HepG2 (cell line): ENCODE measurements around the gene MRPS34. TPM values are rescaled to one million over a fixed set of nuclear protein-coding genes. Genes with fewer than 3 reads are reported as not detected.

Source experiments
- ATAC-seq: fragments of 200-7000 bp; cut with Tn5 transposase; 3 replicates; pipeline ENCODE4 v1.9.1; 2020; ENCODE audit warnings: mild to moderate bottlenecking, moderate library complexity
- BruUV-seq: library from RNA; stranded (reverse); fragments of 400-500 nt; replicated peaks from 2 replicates; lab custom pipeline; 2021; lab: Mats Ljungman, UMichigan
- CTCF ChIA-PET: fragments of 300-600 bp; formaldehyde crosslinking; extraction: SDS; loops from one replicate; lab custom pipeline; 2021; ENCODE audit warnings: low total read pairs, inconsistent platforms, low intra/inter-chr PET ratio; lab: Yijun Ruan, JAX
- POLR2A ChIA-PET: fragments of 350-600 bp; sonication (Branson Sonifier 250); formaldehyde crosslinking; loops from one replicate; lab custom pipeline; 2020; ENCODE audit warnings: antibody characterized with exemption, inconsistent platforms; lab: Yijun Ruan, JAX
- DNase-seq: peaks from one replicate; pipeline ENCODE4 v3.0.0-alpha.2; 2015; ENCODE audit warnings: low spot score
- FAIRE-seq: peaks from 3 replicates; lab custom pipeline; 2011; peaks lifted over from hg19 to GRCh38; lab: Jason Lieb, UNC
- H2AFZ ChIP-seq: one replicate; pipeline ENCODE4 v1.6.1; 2011; ENCODE audit warnings: low read length, inconsistent platforms
- H3K27ac ChIP-seq: fragments of 300-600 bp; 3 replicates; pipeline ENCODE4 v1.8.0; 2011; ENCODE audit warnings: mixed run types, mild to moderate bottlenecking, mixed read lengths, low read length, inconsistent platforms; ENCODE audit not compliant: insufficient read depth; ENCODE audit errors: extremely low read length
- H3K27me3 ChIP-seq, 2 experiments: fragments of 200-600 bp in 1 of 2; 2 replicates in 1 of 2; 3 replicates in 1 of 2; pipeline versions ENCODE4 v1.6.0 to v1.8.0; 2011; ENCODE audit warnings: low read length in 2 of 2, mild to moderate bottlenecking in 2 of 2, moderate library complexity in 2 of 2, inconsistent platforms in 1 of 2; ENCODE audit not compliant: insufficient read depth in 2 of 2, control insufficient read depth in 1 of 2
- H3K36me3 ChIP-seq, 2 experiments: fragments of 200-600 bp in 1 of 2; replicated peaks in 1 of 2; 2 replicates in 1 of 2; 3 replicates in 1 of 2; pipeline versions ENCODE4 v1.5.1 to v1.8.0; 2011; ENCODE audit warnings: low read length in 2 of 2, inconsistent platforms in 1 of 2; ENCODE audit not compliant: insufficient read depth in 2 of 2, control insufficient read depth in 1 of 2
- H3K4me1 ChIP-seq: 2 replicates; pipeline ENCODE4 v1.5.1; 2012; ENCODE audit warnings: low read length, inconsistent platforms; ENCODE audit not compliant: insufficient read depth
- H3K4me2 ChIP-seq: 2 replicates; pipeline ENCODE4 v1.6.0; 2011; ENCODE audit warnings: low read depth, low read length, inconsistent platforms
- H3K4me3 ChIP-seq, 3 experiments: fragments of 200-600 bp in 1 of 3; sonication (generic), shearing (Covaris generic) in 1 of 3; replicated peaks in 1 of 3; 2 replicates each; pipeline ENCODE4 v1.5.1; 2011 to 2016; ENCODE audit warnings: low read length in 3 of 3, inconsistent platforms in 2 of 3, low read depth in 2 of 3, mild to moderate bottlenecking in 2 of 3, control low read depth in 1 of 3, mixed read lengths in 1 of 3; ENCODE audit not compliant: insufficient read depth in 1 of 3
- H3K79me2 ChIP-seq: one replicate; pipeline ENCODE4 v1.6.1; 2011; ENCODE audit warnings: low read length, inconsistent platforms; ENCODE audit not compliant: insufficient read depth
- H3K9ac ChIP-seq: 2 replicates; pipeline ENCODE4 v1.6.0; 2011; ENCODE audit warnings: mild to moderate bottlenecking, low read depth, low read length, inconsistent platforms; ENCODE audit not compliant: insufficient read depth
- H3K9me3 ChIP-seq: 2 replicates; pipeline ENCODE4 v1.5.1; 2012; ENCODE audit warnings: mild to moderate bottlenecking, low read length
- H4K20me1 ChIP-seq: 2 replicates; pipeline ENCODE4 v1.6.0; 2011; ENCODE audit warnings: inconsistent platforms, mild to moderate bottlenecking, low read length, moderate library complexity; ENCODE audit not compliant: insufficient read depth
- AKAP8 ChIP-seq: sonication (generic); formaldehyde crosslinking; IDR thresholded peaks from 2 replicates; pipeline ENCODE4 v1.5.1; 2020; ENCODE audit warnings: mild to moderate bottlenecking, missing genetic modification reagents
- CBX1 ChIP-seq: IDR thresholded peaks from one replicate; pipeline ENCODE4 v1.6.1; 2016; ENCODE audit warnings: antibody characterized with exemption, low read depth
- DMAP1 ChIP-seq: IDR thresholded peaks from 2 replicates; pipeline ENCODE4 v1.6.1; 2016
- MAFK ChIP-seq, 2 experiments: IDR thresholded peaks in 1 of 2; conservative IDR thresholded peaks in 1 of 2; 2 replicates each; pipeline ENCODE4 v1.6.1; 2011; ENCODE audit warnings: improper control_type of control experiment in 2 of 2, low read length in 2 of 2
- NFKB2 ChIP-seq: sonication (generic); formaldehyde crosslinking; IDR thresholded peaks from 2 replicates; pipeline ENCODE4 v1.4.0; 2020; ENCODE audit warnings: missing genetic modification reagents, borderline replicate concordance
- SIX1 ChIP-seq: sonication (generic); formaldehyde crosslinking; IDR thresholded peaks from 2 replicates; pipeline ENCODE4 v1.4.0; 2020; ENCODE audit warnings: missing genetic modification reagents, borderline replicate concordance
- ZNF3 ChIP-seq: IDR thresholded peaks from 2 replicates; pipeline ENCODE4 v1.7.0; 2017; ENCODE audit warnings: inconsistent platforms
- ZNF350 ChIP-seq: sonication (generic); formaldehyde crosslinking; IDR thresholded peaks from 2 replicates; pipeline ENCODE4 v1.4.0; 2020; ENCODE audit warnings: mild to moderate bottlenecking, low read depth, missing genetic modification reagents, borderline replicate concordance
- WGBS: methylation state at CpG from one replicate; pipeline ENCODE4 v1.1.6; 2017; ENCODE audit warnings: low lambda C conversion rate; 5-methylcytosine and 5-hydroxymethylcytosine counted together
- in situ Hi-C: cut with HindIII; loops from 2 replicates; pipeline ENCODE4 v1.10.0; 2017; ENCODE audit warnings: low pct_unique_long_range_greater_than_20kb; ENCODE audit not compliant: extremely low pct_ligation_motif_present
- intact Hi-C: fragments of 100-400 bp; cut with micrococcal nuclease; formaldehyde crosslinking; loops from one replicate; pipeline ENCODE4 v1.10.0; 2022; ENCODE audit not compliant: unreplicated experiment
- polyA plus RNA-seq, 8 experiments: library from polyadenylated mRNA; depleted of rRNA in 3 of 8; stranded (reverse) in 7 of 8; unstranded in 1 of 8; fragments of >200 nt; fragmentation: Illumina TruSeq in 4 of 8; extraction: Trizol in 4 of 8; gene quantifications; 2 replicates each; pipeline versions ENCODE4 v1.2.1 to v1.2.3, GENCODE V29; 2011 to 2016; ENCODE audit warnings: low read depth in 4 of 8, missing spikeins in 1 of 8, mixed read lengths in 1 of 8; ENCODE audit not compliant: insufficient read depth in 1 of 8
- total RNA-seq, 5 experiments: library from RNA; depleted of rRNA; stranded (reverse); fragments of >200 nt; fragmentation: Illumina TruSeq; extraction: Trizol; gene quantifications; 2 replicates each; pipeline ENCODE4 v1.2.3, GENCODE V29; 2016; ENCODE audit warnings: low read depth in 1 of 5
- TF ChIP-seq, protein P1 (sequence below): fragments of 450-650 bp; IDR thresholded peaks from 2 replicates; pipeline ENCODE4 v1.6.1; 2017
- TF ChIP-seq, protein P2 (sequence below): sonication (generic); formaldehyde crosslinking; IDR thresholded peaks from 2 replicates; pipeline ENCODE4 v1.4.0; 2020; ENCODE audit warnings: mild to moderate bottlenecking, missing genetic modification reagents
- TF ChIP-seq, protein P3 (sequence below): sonication (generic); formaldehyde crosslinking; IDR thresholded peaks from 2 replicates; pipeline ENCODE4 v1.8.0; 2022; ENCODE audit warnings: mild to moderate bottlenecking, missing genetic modification reagents

Gene MRPS34
- total and polyA plus RNA-seq, 2 of the 13 experiments (the other 11 are each of a cell fraction or from before 2014, with no cell fraction given), result 63.5 to 131 TPM

DNA sequence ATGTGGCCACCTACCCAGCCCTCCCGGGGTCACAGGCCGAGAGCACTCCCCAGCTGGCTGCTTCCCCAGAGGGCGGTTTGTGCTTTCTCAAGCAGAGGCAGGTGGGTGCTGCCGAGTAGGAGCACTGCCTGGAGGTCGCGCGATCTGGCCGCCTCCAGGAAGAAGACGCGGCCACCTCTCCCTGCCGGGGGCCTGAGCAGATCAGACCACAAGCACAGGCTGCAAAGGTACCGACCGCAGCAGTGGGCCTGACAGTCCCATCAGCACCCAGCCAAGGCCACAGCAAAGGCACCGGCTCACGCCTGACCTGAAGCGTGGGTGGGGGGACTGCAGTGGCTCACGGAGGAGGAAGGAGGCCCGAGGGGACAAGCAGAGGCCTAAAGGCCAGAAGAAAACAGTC, 35.8 kb upstream of the MRPS34 start:
- no peak for DNase-seq
- TF ChIP-seq, protein P1, sequence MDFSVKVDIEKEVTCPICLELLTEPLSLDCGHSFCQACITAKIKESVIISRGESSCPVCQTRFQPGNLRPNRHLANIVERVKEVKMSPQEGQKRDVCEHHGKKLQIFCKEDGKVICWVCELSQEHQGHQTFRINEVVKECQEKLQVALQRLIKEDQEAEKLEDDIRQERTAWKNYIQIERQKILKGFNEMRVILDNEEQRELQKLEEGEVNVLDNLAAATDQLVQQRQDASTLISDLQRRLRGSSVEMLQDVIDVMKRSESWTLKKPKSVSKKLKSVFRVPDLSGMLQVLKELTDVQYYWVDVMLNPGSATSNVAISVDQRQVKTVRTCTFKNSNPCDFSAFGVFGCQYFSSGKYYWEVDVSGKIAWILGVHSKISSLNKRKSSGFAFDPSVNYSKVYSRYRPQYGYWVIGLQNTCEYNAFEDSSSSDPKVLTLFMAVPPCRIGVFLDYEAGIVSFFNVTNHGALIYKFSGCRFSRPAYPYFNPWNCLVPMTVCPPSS, result no peak
- TF ChIP-seq SIX1 (CRISPR knock-in tag), result no peak
- TF ChIP-seq, all 625 proteins: peak for 0
- ChIA-PET CTCF (no interaction called here), POLR2A (no interaction called here)
- Histone ChIP-seq H3K36me3 (peaks cover 11 to 26% of the 10 kb centered on the region in 2 experiments; a peak in 4 of 5 replicates), H3K27me3 (no peaks in the 10 kb centered on the region), H2AFZ (no peak overlapping the region), H3K79me2 (no peaks in the 10 kb centered on the region), H3K9ac (no peak overlapping the region), H3K4me2 (no peak overlapping the region), H3K4me1 (peaks cover 10% of the 10 kb centered on the region), H4K20me1 (peaks cover 5% of the 10 kb centered on the region; the same call in 1 of the 2 replicates), H3K9me3 (no peaks in the 10 kb centered on the region), H3K4me3 (no peak overlapping the region), H3K27ac (no peak overlapping the region)
- ATAC-seq, result no peak
- intact Hi-C loops (no loop called here), in situ Hi-C loops (no loop called here)
- FAIRE-seq, result no peak
- 75% methylated on average over 9 of the region's 18 CpGs for WGBS
- no TSS peak for BruUV-seq

DNA sequence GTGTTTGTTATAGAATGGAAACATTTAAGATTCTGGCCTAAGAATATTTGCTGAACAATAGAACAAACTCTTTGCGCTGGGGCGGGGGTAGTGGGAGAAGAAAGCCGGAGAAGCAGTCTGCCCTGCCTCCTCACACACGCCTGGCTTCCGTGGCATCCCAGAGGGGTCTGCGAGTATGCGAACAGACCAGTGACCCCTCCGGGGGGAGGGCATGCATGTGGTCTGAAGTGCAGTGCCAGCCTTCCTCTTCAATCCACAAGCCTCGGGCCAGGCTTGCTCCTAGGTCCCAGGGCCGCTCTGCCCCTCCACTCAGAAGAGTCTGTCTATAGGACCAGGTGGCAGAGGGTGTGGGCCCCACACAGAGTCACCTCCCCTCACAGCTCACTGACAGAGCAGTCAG, 34.7 kb upstream of the MRPS34 start:
- in situ Hi-C loops (no loop called here), intact Hi-C loops (no loop called here)
- Histone ChIP-seq H3K4me1 (peaks cover 4% of the 10 kb centered on the region), H3K9ac (no peak overlapping the region), H3K79me2 (no peaks in the 10 kb centered on the region), H4K20me1 (no peaks in the 10 kb centered on the region), H3K36me3 (peaks cover 11 to 26% of the 10 kb centered on the region in 2 experiments; a peak in 4 of 5 replicates), H2AFZ (no peak overlapping the region), H3K4me3 (no peak overlapping the region), H3K27ac (no peak overlapping the region), H3K9me3 (no peaks in the 10 kb centered on the region), H3K27me3 (no peaks in the 10 kb centered on the region), H3K4me2 (no peak overlapping the region)
- 88% methylated on average over 10 of the region's 10 CpGs for WGBS
- CTCF ChIA-PET, result no interaction called here
- no TSS peak for BruUV-seq
- ATAC-seq (no peak), DNase-seq (no peak), FAIRE-seq (no peak)
- POLR2A ChIA-PET, result interaction anchor here (0.9 kb wide), 1 partner anchor 15 kb away, joined by 3 read pairs; no protein-coding TSS in a partner anchor
- TF ChIP-seq MAFK (conservative IDR thresholded peaks at IDR 0.05 in 1 of 2, IDR thresholded peaks at IDR 0.05 in 1 of 2; ENCODE audit: low read length in 2 of 2), result no peak
- TF ChIP-seq, protein P2, sequence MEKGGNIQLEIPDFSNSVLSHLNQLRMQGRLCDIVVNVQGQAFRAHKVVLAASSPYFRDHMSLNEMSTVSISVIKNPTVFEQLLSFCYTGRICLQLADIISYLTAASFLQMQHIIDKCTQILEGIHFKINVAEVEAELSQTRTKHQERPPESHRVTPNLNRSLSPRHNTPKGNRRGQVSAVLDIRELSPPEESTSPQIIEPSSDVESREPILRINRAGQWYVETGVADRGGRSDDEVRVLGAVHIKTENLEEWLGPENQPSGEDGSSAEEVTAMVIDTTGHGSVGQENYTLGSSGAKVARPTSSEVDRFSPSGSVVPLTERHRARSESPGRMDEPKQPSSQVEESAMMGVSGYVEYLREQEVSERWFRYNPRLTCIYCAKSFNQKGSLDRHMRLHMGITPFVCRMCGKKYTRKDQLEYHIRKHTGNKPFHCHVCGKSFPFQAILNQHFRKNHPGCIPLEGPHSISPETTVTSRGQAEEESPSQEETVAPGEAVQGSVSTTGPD (CRISPR knock-in tag), result no peak
- TF ChIP-seq ZNF350, result no peak
- no peak for TF ChIP-seq CBX1
- no peak for TF ChIP-seq AKAP8 (CRISPR knock-in tag)
- no peak for TF ChIP-seq ZNF3 (CRISPR knock-in tag)
- no peak for TF ChIP-seq DMAP1 (CRISPR knock-in tag)
- no peak for TF ChIP-seq NFKB2
- TF ChIP-seq, protein P3, sequence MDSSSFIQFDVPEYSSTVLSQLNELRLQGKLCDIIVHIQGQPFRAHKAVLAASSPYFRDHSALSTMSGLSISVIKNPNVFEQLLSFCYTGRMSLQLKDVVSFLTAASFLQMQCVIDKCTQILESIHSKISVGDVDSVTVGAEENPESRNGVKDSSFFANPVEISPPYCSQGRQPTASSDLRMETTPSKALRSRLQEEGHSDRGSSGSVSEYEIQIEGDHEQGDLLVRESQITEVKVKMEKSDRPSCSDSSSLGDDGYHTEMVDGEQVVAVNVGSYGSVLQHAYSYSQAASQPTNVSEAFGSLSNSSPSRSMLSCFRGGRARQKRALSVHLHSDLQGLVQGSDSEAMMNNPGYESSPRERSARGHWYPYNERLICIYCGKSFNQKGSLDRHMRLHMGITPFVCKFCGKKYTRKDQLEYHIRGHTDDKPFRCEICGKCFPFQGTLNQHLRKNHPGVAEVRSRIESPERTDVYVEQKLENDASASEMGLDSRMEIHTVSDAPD (CRISPR knock-in tag), result no peak
